Trophoblast cell (in vitro differentiated cells and primary cell): ENCODE data around the gene CEACAM19.

Source experiments
- DNase-seq, 2 donors: peaks; one replicate each; pipeline ENCODE4 v3.0.0-alpha.2; 2016
- H2AFZ ChIP-seq: 2 replicates; pipeline ENCODE4 v1.6.1; 2013; ENCODE audit warnings: low read length, moderate library complexity, mild to moderate bottlenecking; ENCODE audit not compliant: insufficient read depth, poor library complexity
- H2AK5ac ChIP-seq: 2 replicates; pipeline ENCODE4 v1.6.1; 2013; ENCODE audit warnings: mild to moderate bottlenecking, low read length
- H2BK120ac ChIP-seq: 2 replicates; pipeline ENCODE4 v1.6.1; 2013; ENCODE audit warnings: low read length, mild to moderate bottlenecking, moderate library complexity; ENCODE audit not compliant: insufficient read depth, poor library complexity
- H2BK12ac ChIP-seq: 2 replicates; pipeline ENCODE4 v1.6.1; 2013; ENCODE audit warnings: mild to moderate bottlenecking, low read length, moderate library complexity
- H2BK5ac ChIP-seq: 2 replicates; pipeline ENCODE4 v1.6.1; 2013; ENCODE audit warnings: low read length, low read depth, moderate library complexity, mild to moderate bottlenecking; ENCODE audit not compliant: poor library complexity
- H3K14ac ChIP-seq: 2 replicates; pipeline ENCODE4 v1.6.1; 2013; ENCODE audit warnings: mild to moderate bottlenecking, low read length
- H3K18ac ChIP-seq: 2 replicates; pipeline ENCODE4 v1.6.1; 2013; ENCODE audit warnings: mild to moderate bottlenecking, low read length
- H3K23ac ChIP-seq: 2 replicates; pipeline ENCODE4 v1.6.1; 2013; ENCODE audit warnings: low read length
- H3K27ac ChIP-seq: 2 replicates; pipeline ENCODE4 v1.5.1; 2013; ENCODE audit warnings: low read depth, mild to moderate bottlenecking, inconsistent platforms, low read length, moderate library complexity
- H3K27me3 ChIP-seq: 2 replicates; pipeline ENCODE4 v1.6.1; 2013; ENCODE audit warnings: inconsistent platforms, mild to moderate bottlenecking, low read length, moderate library complexity; ENCODE audit not compliant: insufficient read depth
- H3K36me3 ChIP-seq, 2 experiments: 1 replicate in 1 of 2; 2 replicates in 1 of 2; pipeline ENCODE4 v1.6.1; 2013; ENCODE audit warnings: low read length in 2 of 2, mild to moderate bottlenecking in 2 of 2, moderate library complexity in 1 of 2; ENCODE audit not compliant: insufficient read depth in 2 of 2, control insufficient read depth in 1 of 2
- H3K4ac ChIP-seq: 2 replicates; pipeline ENCODE4 v1.6.1; 2013; ENCODE audit warnings: low read depth, mild to moderate bottlenecking, low read length, moderate library complexity
- H3K4me1 ChIP-seq, 2 experiments: 1 replicate in 1 of 2; 2 replicates in 1 of 2; pipeline ENCODE4 v1.6.1; 2013; ENCODE audit warnings: low read length in 2 of 2, mild to moderate bottlenecking in 2 of 2, moderate library complexity in 1 of 2; ENCODE audit not compliant: insufficient read depth in 2 of 2, control insufficient read depth in 1 of 2
- H3K4me2 ChIP-seq: 2 replicates; pipeline ENCODE4 v1.6.1; 2013; ENCODE audit warnings: inconsistent platforms, mild to moderate bottlenecking, low read length, moderate library complexity
- H3K4me3 ChIP-seq: 2 replicates; pipeline ENCODE4 v1.5.1; 2013; ENCODE audit warnings: mild to moderate bottlenecking, low read depth, low read length, inconsistent platforms
- H3K79me1 ChIP-seq: one replicate; pipeline ENCODE4 v1.6.1; 2013; ENCODE audit warnings: low read length
- H3K79me2 ChIP-seq: 2 replicates; pipeline ENCODE4 v1.6.1; 2013; ENCODE audit warnings: low read length, mild to moderate bottlenecking; ENCODE audit not compliant: control insufficient read depth, insufficient read depth, poor library complexity
- H3K9ac ChIP-seq: 2 replicates; pipeline ENCODE4 v1.6.1; 2013; ENCODE audit warnings: mild to moderate bottlenecking, low read length
- H3K9me3 ChIP-seq: 2 replicates; pipeline ENCODE4 v1.6.1; 2013; ENCODE audit warnings: low read depth, mild to moderate bottlenecking, control low read depth, inconsistent platforms, low read length; ENCODE audit not compliant: insufficient read depth
- H4K12ac ChIP-seq: 2 replicates; pipeline ENCODE4 v1.6.1; 2013; ENCODE audit warnings: low read depth, mild to moderate bottlenecking, low read length, moderate library complexity
- H4K8ac ChIP-seq: 2 replicates; pipeline ENCODE4 v1.6.1; 2013; ENCODE audit warnings: low read depth, mild to moderate bottlenecking, low read length, moderate library complexity
- H4K91ac ChIP-seq: one replicate; pipeline ENCODE4 v1.6.1; 2013; ENCODE audit warnings: low read depth, mild to moderate bottlenecking, low read length, moderate library complexity
- WGBS: extraction: QIAGEN DNeasy Blood & Tissue Kit; methylation state at CpG from one replicate; pipeline ENCODE4 v1.1.7; 2013; ENCODE audit warnings: missing lambda C conversion rate; ENCODE audit not compliant: insufficient read length, insufficient coverage; ENCODE audit errors: extremely low coverage; 5-methylcytosine and 5-hydroxymethylcytosine counted together

The CEACAM19 gene

DNA sequence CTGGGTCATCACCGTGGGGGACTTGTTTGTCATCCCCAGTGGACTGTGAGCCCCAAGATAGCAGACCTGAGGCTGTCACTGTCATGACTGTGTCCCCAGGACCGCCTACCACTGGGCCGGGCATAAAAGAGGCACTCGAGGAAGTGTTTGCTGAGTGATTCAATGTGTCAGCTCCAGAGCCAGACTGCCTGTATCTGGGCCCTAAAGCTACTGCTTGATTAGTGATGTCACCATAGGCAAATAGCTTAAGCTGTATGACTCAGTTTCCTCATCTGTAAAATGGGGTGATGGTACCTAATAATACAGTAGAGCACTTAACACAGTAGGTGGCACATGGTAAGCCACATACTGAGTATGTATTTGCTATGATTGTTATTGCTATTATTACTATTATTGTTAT lies 11.2 kb upstream of the CEACAM19 start:
- Histone ChIP-seq H2BK5ac (no peak overlapping the region), H3K18ac (no peak overlapping the region), H2AFZ (no peak overlapping the region), H3K9ac (no peak overlapping the region), H3K4me3 (no peak overlapping the region), H3K79me1 (no peaks in the 10 kb centered on the region), H3K4me2 (no peak overlapping the region), H2BK120ac (no peak overlapping the region), H3K36me3 (peaks cover 51 to 68% of the 10 kb centered on the region in 2 experiments), H3K27me3 (no peaks in the 10 kb centered on the region), H3K23ac (no peak overlapping the region), H3K79me2 (no peaks in the 10 kb centered on the region), H3K4me1 (no peaks in the 10 kb centered on the region), H3K27ac (no peak overlapping the region), H4K12ac (no peak overlapping the region), H2BK12ac (no peak overlapping the region), H3K9me3 (peaks cover 2% of the 10 kb centered on the region), H4K91ac (no peak overlapping the region), H3K14ac (no peak overlapping the region), H4K8ac (no peak overlapping the region), H2AK5ac (no peak overlapping the region), H3K4ac (no peak overlapping the region)
- WGBS = no CpG with 5 or more reads among the region's 4 CpGs
- DNase-seq = no peak

- H3K9me3 ChIP-seq = peaks cover 2% of the 10 kb centered on the region
- H4K12ac ChIP-seq = no peak overlapping the region
- H3K23ac ChIP-seq = no peak overlapping the region
- H3K18ac ChIP-seq = no peak overlapping the region
- H3K79me2 ChIP-seq = no peaks in the 10 kb centered on the region
- H3K9ac ChIP-seq = no peak overlapping the region
- peaks cover 48 to 61% of the 10 kb centered on the region in 2 experiments for H3K36me3 ChIP-seq
- H2BK12ac ChIP-seq = no peak overlapping the region
- no peaks in the 10 kb centered on the region for H3K27me3 ChIP-seq
- no peak for DNase-seq
- no peak overlapping the region for H2AK5ac ChIP-seq
- H2BK120ac ChIP-seq = no peak overlapping the region
- H4K8ac ChIP-seq = no peak overlapping the region
- H2BK5ac ChIP-seq = no peak overlapping the region
- no peak overlapping the region for H4K91ac ChIP-seq
- no peak overlapping the region for H3K27ac ChIP-seq
- H3K4me3 ChIP-seq = no peak overlapping the region
- no peak overlapping the region for H2AFZ ChIP-seq
- no peaks in the 10 kb centered on the region for H3K4me1 ChIP-seq
- no peak overlapping the region for H3K4me2 ChIP-seq
- no peak overlapping the region for H3K14ac ChIP-seq
- no peaks in the 10 kb centered on the region for H3K79me1 ChIP-seq
- WGBS = no CpG with 5 or more reads among the region's 11 CpGs
- H3K4ac ChIP-seq = no peak overlapping the region
Measured at GRCh38 chr19:44661205-44661604, 10.1 kb upstream of the CEACAM19 start.

DNA sequence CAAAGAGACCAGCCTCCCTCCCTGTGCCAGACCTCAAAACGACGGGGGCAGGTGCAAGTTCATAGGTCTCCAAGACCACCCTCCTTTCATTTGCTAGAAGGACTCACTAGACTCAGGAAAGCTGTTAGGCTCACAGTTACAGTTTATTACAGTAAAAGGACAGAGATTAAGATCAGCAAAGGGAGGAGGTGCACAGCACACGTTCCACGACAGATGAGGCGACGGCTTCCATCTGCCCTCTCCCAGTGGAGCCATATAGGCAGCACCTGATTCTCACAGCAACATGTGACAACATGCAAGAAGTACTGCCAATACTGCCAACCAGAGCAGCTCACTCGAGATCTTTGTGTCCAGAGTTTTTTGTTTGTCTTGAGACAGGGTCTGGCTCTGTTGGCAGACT lies 9.4 kb upstream of the CEACAM19 start:
- H3K79me2 ChIP-seq = no peaks in the 10 kb centered on the region
- no peak overlapping the region for H3K4me2 ChIP-seq
- no peak overlapping the region for H3K14ac ChIP-seq
- no peak overlapping the region for H4K8ac ChIP-seq
- no peak overlapping the region for H3K23ac ChIP-seq
- no peak overlapping the region for H3K27ac ChIP-seq
- H3K9ac ChIP-seq = no peak overlapping the region
- H3K4ac ChIP-seq = no peak overlapping the region
- no peak overlapping the region for H2BK12ac ChIP-seq
- peaks cover 0 to 2% of the 10 kb centered on the region in 2 experiments for H3K4me1 ChIP-seq
- no peak overlapping the region for H3K18ac ChIP-seq
- no peaks in the 10 kb centered on the region for H3K79me1 ChIP-seq
- H3K4me3 ChIP-seq = no peak overlapping the region
- no peak overlapping the region for H2AK5ac ChIP-seq
- no peak overlapping the region for H4K12ac ChIP-seq
- H3K36me3 ChIP-seq = peaks cover 44 to 56% of the 10 kb centered on the region in 2 experiments
- H3K27me3 ChIP-seq = no peaks in the 10 kb centered on the region
- H2BK5ac ChIP-seq = no peak overlapping the region
- no peak for DNase-seq
- H3K9me3 ChIP-seq = peaks cover 2% of the 10 kb centered on the region
- WGBS = no CpG with 5 or more reads among the region's 7 CpGs
- H4K91ac ChIP-seq = no peak overlapping the region
- H2AFZ ChIP-seq = no peak overlapping the region
- H2BK120ac ChIP-seq = no peak overlapping the region

- Histone ChIP-seq H3K9ac (no peak overlapping the region), H3K27me3 (no peaks in the 10 kb centered on the region), H3K4ac (no peak overlapping the region), H3K79me2 (no peaks in the 10 kb centered on the region), H3K79me1 (no peaks in the 10 kb centered on the region), H3K4me1 (peaks cover 0 to 2% of the 10 kb centered on the region in 2 experiments), H3K36me3 (peaks cover 40 to 47% of the 10 kb centered on the region in 2 experiments), H3K18ac (no peak overlapping the region), H4K91ac (no peak overlapping the region), H3K27ac (no peak overlapping the region), H3K14ac (no peak overlapping the region), H2AK5ac (no peak overlapping the region), H3K4me2 (no peak overlapping the region), H2BK12ac (no peak overlapping the region), H2BK120ac (no peak overlapping the region), H4K12ac (no peak overlapping the region), H4K8ac (no peak overlapping the region), H3K4me3 (no peak overlapping the region), H3K23ac (no peak overlapping the region), H2AFZ (no peak overlapping the region), H2BK5ac (no peak overlapping the region), H3K9me3 (peaks cover 2% of the 10 kb centered on the region)
- DNase-seq = no peak
- no CpG with 5 or more reads among the region's 7 CpGs for WGBS
Measured at GRCh38 chr19:44662691-44663385, 8.4 kb upstream of the CEACAM19 start.
